GM12878 (cell line): ENCODE measurements around the gene GPR17. TPM values are rescaled to one million over a fixed set of nuclear protein-coding genes. Genes with fewer than 3 reads are reported as not detected.

Experiments
- ATAC-seq: fragments of 200-7000 bp; cut with Tn5 transposase; 3 replicates; pipeline ENCODE4 v1.9.1; 2020; ENCODE audit warnings: mild to moderate bottlenecking, moderate library complexity
- BruUV-seq: library from RNA; stranded (reverse); fragments of 400-500 nt; replicated peaks from 2 replicates; lab custom pipeline; 2021; lab: Mats Ljungman, UMichigan
- CTCF ChIA-PET: fragments of 300-600 bp; sonication (Branson Sonifier 250); formaldehyde crosslinking; extraction: SDS; loops from one replicate; lab custom pipeline; 2021; ENCODE audit warnings: inconsistent platforms; lab: Yijun Ruan, JAX
- POLR2A ChIA-PET: fragments of 350-600 bp; formaldehyde crosslinking; extraction: SDS; loops from one replicate; lab custom pipeline; 2021; ENCODE audit warnings: inconsistent platforms; lab: Charles Lee
- RAD21 ChIA-PET: fragments of 300-600 bp; sonication (Branson Sonifier 250); formaldehyde crosslinking; loops from one replicate; lab custom pipeline; 2023; ENCODE audit warnings: antibody characterized with exemption; ENCODE audit not compliant: unreplicated experiment; lab: Charles Lee
- SMC1A ChIA-PET: fragments of 300-600 bp; sonication (Branson Sonifier 250); formaldehyde crosslinking; loops from one replicate; lab custom pipeline; 2023; ENCODE audit not compliant: unreplicated experiment, uncharacterized antibody; lab: Charles Lee
- DNase-seq: peaks from one replicate; pipeline ENCODE4 v3.0.0-alpha.2; 2011; ENCODE audit warnings: low read depth, low spot score
- FAIRE-seq: peaks from 3 replicates; lab custom pipeline; 2011; peaks lifted over from hg19 to GRCh38; lab: Jason Lieb, UNC
- H2AFZ ChIP-seq: 2 replicates; pipeline ENCODE4 v1.6.0; 2011; ENCODE audit warnings: low read depth, low read length, control low read depth; ENCODE audit not compliant: control insufficient read depth
- H3K27ac ChIP-seq: 2 replicates; pipeline ENCODE4 v1.5.1; 2011; ENCODE audit warnings: control low read depth; ENCODE audit not compliant: control insufficient read depth, insufficient read depth
- H3K27me3 ChIP-seq, 2 experiments: replicated peaks in 1 of 2; 2 replicates each; pipeline versions ENCODE4 v1.6.0 to v1.6.1; 2011; ENCODE audit warnings: low read length in 1 of 2; ENCODE audit not compliant: control insufficient read depth in 2 of 2, insufficient read depth in 2 of 2
- H3K36me3 ChIP-seq, 2 experiments: 2 replicates each; pipeline ENCODE4 v1.5.1; 2011; ENCODE audit warnings: low read length in 1 of 2; ENCODE audit not compliant: control insufficient read depth in 2 of 2, insufficient read depth in 2 of 2
- H3K4me1 ChIP-seq: 2 replicates; pipeline ENCODE4 v1.6.1; 2011; ENCODE audit warnings: mild to moderate bottlenecking, low read length, moderate library complexity, mixed read lengths; ENCODE audit not compliant: control insufficient read depth, insufficient read depth
- H3K4me2 ChIP-seq: 2 replicates; pipeline ENCODE4 v1.6.0; 2011; ENCODE audit warnings: control low read depth; ENCODE audit not compliant: control insufficient read depth, insufficient read depth
- H3K4me3 ChIP-seq: fragments of 200-600 bp; sonication (generic); 2 replicates; pipeline ENCODE4 v1.5.1; 2016
- H3K79me2 ChIP-seq: 2 replicates; pipeline ENCODE4 v1.6.0; 2011; ENCODE audit warnings: low read length; ENCODE audit not compliant: control insufficient read depth, insufficient read depth
- H3K9ac ChIP-seq: 2 replicates; pipeline ENCODE4 v1.8.0; 2011; ENCODE audit warnings: low read length, control low read depth, mixed read lengths; ENCODE audit not compliant: control insufficient read depth, insufficient read depth
- H3K9me3 ChIP-seq: replicated peaks from 3 replicates; pipeline ENCODE4 v1.5.1; 2011; ENCODE audit warnings: mild to moderate bottlenecking, low read length; ENCODE audit not compliant: control insufficient read depth, insufficient read depth
- H4K20me1 ChIP-seq: 2 replicates; pipeline ENCODE4 v1.6.0; 2011; ENCODE audit not compliant: control insufficient read depth, insufficient read depth
- ATF7 ChIP-seq: fragments of 450-650 bp; IDR thresholded peaks from 2 replicates; pipeline ENCODE4 v1.6.1; 2016; ENCODE audit warnings: low read depth, mild to moderate bottlenecking
- BCL11A ChIP-seq: IDR thresholded peaks from 2 replicates; pipeline ENCODE4 v1.6.1; 2011; ENCODE audit warnings: low read depth, low read length
- EGR1 ChIP-seq, 2 experiments: IDR thresholded peaks; 1 replicate in 1 of 2; 2 replicates in 1 of 2; pipeline ENCODE4 v1.6.1; 2011 to 2012; ENCODE audit warnings: low read depth in 2 of 2, low read length in 2 of 2, borderline replicate concordance in 1 of 2, mild to moderate bottlenecking in 1 of 2, moderate library complexity in 1 of 2
- ESRRA ChIP-seq: IDR thresholded peaks from 2 replicates; pipeline ENCODE4 v1.6.1; 2012; ENCODE audit warnings: mild to moderate bottlenecking, low read length, improper control_type of control experiment
- ETV6 ChIP-seq, 2 experiments: fragments of 450-650 bp in 1 of 2; IDR thresholded peaks in 1 of 2; conservative IDR thresholded peaks in 1 of 2; 2 replicates each; pipeline ENCODE4 v1.6.1; 2014; ENCODE audit warnings: antibody characterized with exemption in 1 of 2, borderline replicate concordance in 1 of 2, low read depth in 1 of 2, mild to moderate bottlenecking in 1 of 2, moderate library complexity in 1 of 2
- GATAD2B ChIP-seq: fragments of 450-650 bp; conservative IDR thresholded peaks from 2 replicates; pipeline ENCODE4 v1.6.1; 2017; ENCODE audit warnings: low read depth, mild to moderate bottlenecking, moderate library complexity
- HCFC1 ChIP-seq: fragments of 150-350 bp; IDR thresholded peaks from 2 replicates; pipeline ENCODE4 v1.6.1; 2014; ENCODE audit warnings: low read length
- IKZF1 ChIP-seq: fragments of 450-650 bp; conservative IDR thresholded peaks from 2 replicates; pipeline ENCODE4 v1.6.1; 2017; ENCODE audit warnings: antibody characterized with exemption, mild to moderate bottlenecking
- NKRF ChIP-seq: fragments of 450-650 bp; conservative IDR thresholded peaks from 2 replicates; pipeline ENCODE4 v1.6.1; 2017; ENCODE audit warnings: mild to moderate bottlenecking, moderate library complexity
- RAD51 ChIP-seq: fragments of 450-650 bp; IDR thresholded peaks from 2 replicates; pipeline ENCODE4 v1.6.1; 2016; ENCODE audit warnings: moderate library complexity, mild to moderate bottlenecking, inconsistent platforms
- TBL1XR1 ChIP-seq: IDR thresholded peaks from 2 replicates; pipeline ENCODE4 v1.6.1; 2012; ENCODE audit warnings: low read depth, low read length, improper control_type of control experiment
- TCF12 ChIP-seq: IDR thresholded peaks from 2 replicates; pipeline ENCODE4 v1.6.1; 2011; ENCODE audit warnings: low read depth, mild to moderate bottlenecking, low read length
- WGBS: methylation state at CpG from one replicate; pipeline ENCODE4 v1.1.6; 2016; ENCODE audit warnings: low lambda C conversion rate; ENCODE audit not compliant: insufficient replicate concordance, insufficient coverage; ENCODE audit errors: missing lambda C conversion rate; 5-methylcytosine and 5-hydroxymethylcytosine counted together
- in situ Hi-C: fragments of 300-500 bp; cut with MboI; formaldehyde crosslinking; loops from 9 replicates; pipeline ENCODE4 v1.14.3; 2018; ENCODE audit warnings: mixed read lengths
- intact Hi-C: fragments of 100-400 bp; cut with micrococcal nuclease; formaldehyde crosslinking; loops from one replicate; pipeline ENCODE4 v1.14.2; 2022; ENCODE audit not compliant: unreplicated experiment
- polyA plus RNA-seq, 11 experiments: library from polyadenylated mRNA; depleted of rRNA in 4 of 11; unstranded in 6 of 11; stranded (reverse) in 5 of 11; fragments of >200 nt; fragmentation: Nextera tagmentation in 4 of 11; fragmentation: Illumina TruSeq in 1 of 11; extraction: Ambion mirVana in 4 of 11; extraction: Trizol in 1 of 11; gene quantifications; 1 replicate in 1 of 11; 2 replicates in 10 of 11; pipeline versions ENCODE4 v1.2.1 to v1.2.3, GENCODE V29; 2011 to 2016; ENCODE audit warnings: inconsistent platforms in 2 of 11, missing spikeins in 2 of 11, low read depth in 1 of 11
- total RNA-seq, 4 experiments: library from RNA; depleted of rRNA in 3 of 4; stranded (reverse); fragments of >200 nt in 3 of 4; fragmentation: Illumina TruSeq in 1 of 4; extraction: Trizol in 1 of 4; gene quantifications; 2 replicates each; pipeline versions ENCODE4 v1.2.1 to v1.2.3, GENCODE V29; 2013 to 2021

Gene GPR17
- total and polyA plus RNA-seq, 10 of the 15 experiments (the other 5 are each of a cell fraction or from before 2014, with no cell fraction given): not detected

- SMC1A ChIA-PET: no interaction called here
- RAD21 ChIA-PET: no interaction called here
- BruUV-seq: no TSS peak
- intact Hi-C loops: no loop called here
- no peak overlapping the region for H3K4me2 ChIP-seq
- no peak overlapping the region for H2AFZ ChIP-seq
- H3K27ac ChIP-seq: no peak overlapping the region
- no peaks in the 10 kb centered on the region for H3K79me2 ChIP-seq
- H3K9me3 ChIP-seq: peaks cover 7% of the 10 kb centered on the region
- DNase-seq: no peak
- H3K27me3 ChIP-seq: no peaks in the 10 kb centered on the region; a peak in 1 of 4 replicates
- in situ Hi-C loops: no loop called here
- CTCF ChIA-PET: interaction anchor here (1.2 to 1.4 kb wide), 2 partner anchors 8 to 15 kb away, joined by 3 to 6 read pairs; no protein-coding TSS in a partner anchor
- H3K4me1 ChIP-seq: no peaks in the 10 kb centered on the region
- TF ChIP-seq IKZF1 (no peak), ESRRA (no peak), HCFC1 (no peak), ETV6 (conservative IDR thresholded peaks at IDR 0.05 in 1 of 2, IDR thresholded peaks at IDR 0.05 in 1 of 2; ENCODE audit: borderline replicate concordance in 1 of 2, low read depth in 1 of 2) (no peak), RAD51 (no peak), BCL11A (no peak), TBL1XR1 (no peak), TCF12 (no peak), GATAD2B (no peak), ATF7 (no peak), EGR1 (IDR thresholded peaks at IDR 0.05; ENCODE audit: borderline replicate concordance in 1 of 2, low read depth in 2 of 2, low read length in 2 of 2) (no peak), NKRF (no peak)
- no peak for ATAC-seq
- 37% methylated on average over 17 of the region's 17 CpGs for WGBS
- FAIRE-seq: no peak
- POLR2A ChIA-PET: no interaction called here
- no peak overlapping the region for H3K9ac ChIP-seq
- no peaks in the 10 kb centered on the region for H4K20me1 ChIP-seq
- no peak overlapping the region for H3K4me3 ChIP-seq
- H3K36me3 ChIP-seq: no peaks in the 10 kb centered on the region
Measured at GRCh38 chr2:127606625-127607398, 39.1 kb upstream of the GPR17 start.
